Lower lobe of right lung (tissue), 2 donors: ENCODE measurements around the gene UBALD1. TPM values are rescaled to one million over a fixed set of nuclear protein-coding genes. Genes with fewer than 3 reads are reported as not detected.
"Not testable (repeated sequence)": the region's sequence is repeated elsewhere in the genome, so short reads cannot be mapped to it uniquely, and the experiment has no call there.

ENCODE experiments used
- ATAC-seq, 2 donors: fragments of 200-7000 bp; cut with Tn5 transposase; one replicate each; pipeline ENCODE4 v1.9.1; 2020 to 2022; ENCODE audit warnings: mild to moderate bottlenecking in 2 of 2, moderate library complexity in 2 of 2
- DNase-seq: peaks from one replicate; pipeline ENCODE4 v3.0.0-alpha.2; 2020
- H3K27ac ChIP-seq: fragments of 200-600 bp; one replicate; pipeline ENCODE4 v1.8.0; 2022
- H3K27me3 ChIP-seq: fragments of 200-600 bp; one replicate; pipeline ENCODE4 v1.8.0; 2022; ENCODE audit warnings: low read depth
- H3K36me3 ChIP-seq: fragments of 200-600 bp; one replicate; pipeline ENCODE4 v1.8.0; 2022; ENCODE audit warnings: mild to moderate bottlenecking
- H3K4me1 ChIP-seq: fragments of 200-600 bp; one replicate; pipeline ENCODE4 v1.8.0; 2022
- H3K4me3 ChIP-seq: fragments of 200-600 bp; one replicate; pipeline ENCODE4 v1.8.0; 2022; ENCODE audit warnings: mild to moderate bottlenecking
- H3K9me3 ChIP-seq: fragments of 200-600 bp; one replicate; pipeline ENCODE4 v1.8.0; 2022
- intact Hi-C: fragments of 100-400 bp; cut with DNase I; formaldehyde crosslinking; loops from one replicate; pipeline ENCODE4 v1.11.0; 2022
- total RNA-seq: library from RNA; stranded (reverse); fragmentation: NEBNext Ultra II Directional; extraction: Animal tissue kit (Norgen Biotek cat#: 25700); gene quantifications from one replicate; pipeline ENCODE4 v1.2.1, GENCODE V29; 2021
- TF ChIP-seq, protein P1 (sequence below): fragments of 200-600 bp; IDR thresholded peaks from one replicate; pipeline ENCODE4 v1.8.0; 2022; ENCODE audit warnings: antibody characterized with exemption, mild to moderate bottlenecking
- donor health status: DM: no; HTN: yes; CAD: no; lungs with severe emphysema.

Gene UBALD1
- total RNA-seq, 1 donor from 2014 or later = 30.2 TPM

GRCh38 chr16:4576008-4576407 lies 38.7 kb downstream of the UBALD1 start:
- H3K27me3 ChIP-seq = no peaks in the 10 kb centered on the region
- H3K4me1 ChIP-seq = no peaks in the 10 kb centered on the region
- H3K27ac ChIP-seq = no peak overlapping the region
- no peak for DNase-seq
- H3K36me3 ChIP-seq = no peaks in the 10 kb centered on the region
- intact Hi-C loops = no loop called here
- H3K9me3 ChIP-seq = no peaks in the 10 kb centered on the region
- TF ChIP-seq, protein P1, sequence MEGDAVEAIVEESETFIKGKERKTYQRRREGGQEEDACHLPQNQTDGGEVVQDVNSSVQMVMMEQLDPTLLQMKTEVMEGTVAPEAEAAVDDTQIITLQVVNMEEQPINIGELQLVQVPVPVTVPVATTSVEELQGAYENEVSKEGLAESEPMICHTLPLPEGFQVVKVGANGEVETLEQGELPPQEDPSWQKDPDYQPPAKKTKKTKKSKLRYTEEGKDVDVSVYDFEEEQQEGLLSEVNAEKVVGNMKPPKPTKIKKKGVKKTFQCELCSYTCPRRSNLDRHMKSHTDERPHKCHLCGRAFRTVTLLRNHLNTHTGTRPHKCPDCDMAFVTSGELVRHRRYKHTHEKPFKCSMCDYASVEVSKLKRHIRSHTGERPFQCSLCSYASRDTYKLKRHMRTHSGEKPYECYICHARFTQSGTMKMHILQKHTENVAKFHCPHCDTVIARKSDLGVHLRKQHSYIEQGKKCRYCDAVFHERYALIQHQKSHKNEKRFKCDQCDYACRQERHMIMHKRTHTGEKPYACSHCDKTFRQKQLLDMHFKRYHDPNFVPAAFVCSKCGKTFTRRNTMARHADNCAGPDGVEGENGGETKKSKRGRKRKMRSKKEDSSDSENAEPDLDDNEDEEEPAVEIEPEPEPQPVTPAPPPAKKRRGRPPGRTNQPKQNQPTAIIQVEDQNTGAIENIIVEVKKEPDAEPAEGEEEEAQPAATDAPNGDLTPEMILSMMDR = no peak
- no peak overlapping the region for H3K4me3 ChIP-seq
- no peak for ATAC-seq

DNA sequence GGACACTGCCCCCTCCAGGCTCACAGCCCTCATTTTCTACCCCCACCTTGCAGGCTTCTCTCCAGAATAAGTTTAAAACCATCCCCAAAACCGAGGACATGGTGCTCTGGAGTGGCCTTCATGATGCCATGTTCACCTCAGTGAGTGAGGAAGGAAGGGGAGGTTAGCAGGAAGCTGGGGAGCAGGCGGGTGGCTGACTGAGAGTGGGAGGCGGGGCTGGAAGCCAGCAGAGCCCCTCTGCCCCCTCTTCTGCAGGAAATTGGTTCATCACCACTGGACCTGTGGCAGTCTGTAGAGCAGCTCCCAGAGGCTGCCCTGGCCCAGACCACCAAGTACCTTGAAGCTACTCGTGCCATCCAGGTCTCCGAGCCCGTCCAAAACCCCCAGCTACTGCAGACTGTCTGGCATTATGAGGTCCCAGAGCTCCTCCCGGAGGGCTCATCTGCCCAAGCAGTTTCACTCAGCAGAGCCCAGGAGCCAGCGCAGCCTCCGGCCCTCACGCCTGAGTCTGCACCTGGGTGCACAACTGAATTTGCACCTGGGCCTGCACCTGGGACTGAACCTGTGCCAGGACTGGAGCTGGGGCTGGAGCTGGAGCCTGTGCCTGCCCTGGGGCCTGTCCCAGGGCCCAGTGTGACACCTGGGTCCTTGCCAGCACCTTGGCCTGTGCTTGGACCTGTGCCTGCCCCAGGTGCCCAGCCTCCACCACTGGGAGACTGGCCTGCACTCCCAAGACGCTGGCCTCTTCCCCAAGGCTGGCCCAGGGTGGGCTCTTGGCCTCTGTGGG lies 39.6 kb downstream of the UBALD1 start:
- peak in 1 of 2 donors; percentile 28 for ATAC-seq
- Histone ChIP-seq H3K4me3 (no peak overlapping the region), H3K36me3 (no peaks in the 10 kb centered on the region), H3K4me1 (no peaks in the 10 kb centered on the region), H3K27ac (no peak overlapping the region), H3K27me3 (no peaks in the 10 kb centered on the region), H3K9me3 (no peaks in the 10 kb centered on the region)
- TF ChIP-seq, protein P1 = no peak
- intact Hi-C loops = no loop called here
- DNase-seq = no peak

DNA sequence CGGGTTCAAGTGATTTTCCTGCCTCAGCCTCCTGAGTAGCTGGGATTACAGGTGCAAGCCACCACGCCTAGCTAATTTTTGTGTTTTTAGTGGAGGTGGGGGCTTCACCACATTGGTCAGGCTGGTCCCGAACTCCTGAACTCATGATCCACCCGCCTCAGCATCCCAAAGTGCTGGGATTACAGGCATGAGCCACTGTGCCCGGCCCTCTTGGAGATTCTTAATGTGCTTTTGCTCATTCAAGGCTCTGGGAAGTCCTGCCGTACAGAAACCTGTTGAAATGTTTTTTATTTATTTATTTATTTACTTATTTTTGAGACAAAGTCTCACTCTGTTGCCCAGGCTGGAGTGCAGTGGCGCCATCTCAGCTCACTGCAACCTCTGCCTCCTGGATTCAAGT lies 40.8 kb downstream of the UBALD1 start:
- ATAC-seq, DNase-seq, intact Hi-C loops: not testable (repeated sequence)

GRCh38 chr16:4572715-4573114 lies 42.0 kb downstream of the UBALD1 start:
- intact Hi-C loops = no loop called here
- TF ChIP-seq, protein P1 = no peak
- DNase-seq (no peak), ATAC-seq (peak; percentile 63 to 65)
- no peak overlapping the region for H3K4me3 ChIP-seq
- H3K27ac ChIP-seq = no peak overlapping the region
- no peaks in the 10 kb centered on the region for H3K36me3 ChIP-seq
- no peaks in the 10 kb centered on the region for H3K4me1 ChIP-seq
- H3K9me3 ChIP-seq = no peaks in the 10 kb centered on the region
- H3K27me3 ChIP-seq = no peaks in the 10 kb centered on the region

More for the DNA sequence above, 40.8 kb downstream of the UBALD1 start:
- H3K36me3 ChIP-seq, H3K9me3 ChIP-seq, H3K27me3 ChIP-seq, H3K27ac ChIP-seq, H3K4me3 ChIP-seq, H3K4me1 ChIP-seq: not testable (repeated sequence)

GRCh38 chr16:4570688-4571321 lies 43.9 kb downstream of the UBALD1 start:
- TF ChIP-seq, protein P1 = no peak
- intact Hi-C loops = no loop called here

GRCh38 chr16:4570086-4570485 lies 44.6 kb downstream of the UBALD1 start:
- ATAC-seq (no peak), DNase-seq (no peak)
- Histone ChIP-seq H3K4me1 (no peaks in the 10 kb centered on the region), H3K27me3 (no peaks in the 10 kb centered on the region), H3K36me3 (no peaks in the 10 kb centered on the region), H3K27ac (no peak overlapping the region), H3K4me3 (no peak overlapping the region), H3K9me3 (no peaks in the 10 kb centered on the region)
- TF ChIP-seq, protein P1 = no peak
- intact Hi-C loops = no loop called here

More at GRCh38 chr16:4570688-4571321, 43.9 kb downstream of the UBALD1 start:
- Histone ChIP-seq H3K4me1 (no peaks in the 10 kb centered on the region), H3K27ac (no peak overlapping the region), H3K27me3 (no peaks in the 10 kb centered on the region), H3K4me3 (no peak overlapping the region), H3K9me3 (no peaks in the 10 kb centered on the region), H3K36me3 (no peaks in the 10 kb centered on the region)
- no peak for ATAC-seq
- no peak for DNase-seq
